Calu3 (cell line): Measurements from ENCODE around the gene TENM3. TPM values are rescaled to one million over a fixed set of nuclear protein-coding genes. Genes with fewer than 3 reads are reported as not detected.

ENCODE experiments used
- BruUV-seq: library from RNA; stranded (reverse); fragments of 400-500 nt; replicated peaks from 2 replicates; lab custom pipeline; 2021; lab: Mats Ljungman, UMichigan
- CTCF ChIA-PET: fragments of 300-600 bp; sonication (Branson Sonifier 250); formaldehyde crosslinking; loops from one replicate; lab custom pipeline; 2022; ENCODE audit warnings: antibody characterized with exemption; lab: Charles Lee
- DNase-seq: peaks from one replicate; pipeline ENCODE4 v3.0.0; 2022
- H3K27ac Mint-ChIP-seq: one replicate; pipeline ENCODE4 v1.8.0; 2022; ENCODE audit warnings: mixed read lengths; ENCODE audit not compliant: unreplicated experiment
- H3K27me3 Mint-ChIP-seq: one replicate; pipeline ENCODE4 v1.8.0; 2022; ENCODE audit warnings: mixed read lengths; ENCODE audit not compliant: unreplicated experiment
- H3K36me3 Mint-ChIP-seq: one replicate; pipeline ENCODE4 v1.8.0; 2022; ENCODE audit warnings: mild to moderate bottlenecking, moderate library complexity, mixed read lengths; ENCODE audit not compliant: insufficient read depth, unreplicated experiment
- H3K4me1 Mint-ChIP-seq: one replicate; pipeline ENCODE4 v1.8.0; 2022; ENCODE audit warnings: mild to moderate bottlenecking, low read depth, mixed read lengths; ENCODE audit not compliant: unreplicated experiment
- H3K4me3 Mint-ChIP-seq: one replicate; pipeline ENCODE4 v1.8.0; 2022; ENCODE audit warnings: mild to moderate bottlenecking, low read depth, moderate library complexity, mixed read lengths; ENCODE audit not compliant: unreplicated experiment
- H3K9me3 Mint-ChIP-seq: one replicate; pipeline ENCODE4 v1.8.0; 2022; ENCODE audit warnings: low read depth, mixed read lengths; ENCODE audit not compliant: unreplicated experiment
- intact Hi-C: fragments of 100-400 bp; cut with micrococcal nuclease; formaldehyde crosslinking; loops from one replicate; pipeline ENCODE4 v1.10.0; 2022; ENCODE audit not compliant: unreplicated experiment
- total RNA-seq: library from RNA; stranded (reverse); gene quantifications from 2 replicates; pipeline ENCODE4 v1.2.3, GENCODE V29; 2022
- TF ChIP-seq, protein P1 (sequence below): fragments of 200-600 bp; IDR thresholded peaks from one replicate; pipeline ENCODE4 v1.8.0; 2022; ENCODE audit warnings: antibody characterized with exemption; ENCODE audit not compliant: unreplicated experiment

Gene TENM3
- total RNA-seq, 1 experiment from 2014 or later: 5.9 TPM

DNA sequence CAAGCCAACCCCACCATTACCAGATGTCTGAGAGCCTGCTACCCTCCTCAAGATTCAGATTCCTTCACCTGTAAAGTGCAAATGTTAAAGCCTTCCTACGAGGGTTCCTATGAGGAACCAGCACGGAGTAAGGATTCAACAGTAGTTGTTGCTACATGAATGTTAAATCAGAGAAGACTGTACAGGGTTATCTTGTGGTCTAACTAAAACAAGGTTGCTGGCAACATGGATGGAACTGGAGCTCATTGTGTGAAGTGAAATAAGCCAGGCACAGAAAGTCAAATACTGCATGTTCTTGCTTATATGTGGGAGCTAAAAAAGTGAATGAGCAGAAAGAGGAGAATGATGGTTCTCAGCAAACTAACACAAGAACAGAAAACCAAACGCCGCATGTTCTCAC is 435.4 kb downstream of the TENM3 start:
- BruUV-seq: no TSS peak
- H3K4me1 Mint-ChIP-seq: no peaks in the 10 kb centered on the region
- no peak overlapping the region for H3K4me3 Mint-ChIP-seq
- CTCF ChIA-PET: no interaction called here
- no peaks in the 10 kb centered on the region for H3K27me3 Mint-ChIP-seq
- no peak for DNase-seq
- H3K27ac Mint-ChIP-seq: no peak overlapping the region
- H3K36me3 Mint-ChIP-seq: no peaks in the 10 kb centered on the region
- no peaks in the 10 kb centered on the region for H3K9me3 Mint-ChIP-seq
- intact Hi-C loops: no loop called here
- TF ChIP-seq, protein P1, sequence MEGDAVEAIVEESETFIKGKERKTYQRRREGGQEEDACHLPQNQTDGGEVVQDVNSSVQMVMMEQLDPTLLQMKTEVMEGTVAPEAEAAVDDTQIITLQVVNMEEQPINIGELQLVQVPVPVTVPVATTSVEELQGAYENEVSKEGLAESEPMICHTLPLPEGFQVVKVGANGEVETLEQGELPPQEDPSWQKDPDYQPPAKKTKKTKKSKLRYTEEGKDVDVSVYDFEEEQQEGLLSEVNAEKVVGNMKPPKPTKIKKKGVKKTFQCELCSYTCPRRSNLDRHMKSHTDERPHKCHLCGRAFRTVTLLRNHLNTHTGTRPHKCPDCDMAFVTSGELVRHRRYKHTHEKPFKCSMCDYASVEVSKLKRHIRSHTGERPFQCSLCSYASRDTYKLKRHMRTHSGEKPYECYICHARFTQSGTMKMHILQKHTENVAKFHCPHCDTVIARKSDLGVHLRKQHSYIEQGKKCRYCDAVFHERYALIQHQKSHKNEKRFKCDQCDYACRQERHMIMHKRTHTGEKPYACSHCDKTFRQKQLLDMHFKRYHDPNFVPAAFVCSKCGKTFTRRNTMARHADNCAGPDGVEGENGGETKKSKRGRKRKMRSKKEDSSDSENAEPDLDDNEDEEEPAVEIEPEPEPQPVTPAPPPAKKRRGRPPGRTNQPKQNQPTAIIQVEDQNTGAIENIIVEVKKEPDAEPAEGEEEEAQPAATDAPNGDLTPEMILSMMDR: no peak

DNA sequence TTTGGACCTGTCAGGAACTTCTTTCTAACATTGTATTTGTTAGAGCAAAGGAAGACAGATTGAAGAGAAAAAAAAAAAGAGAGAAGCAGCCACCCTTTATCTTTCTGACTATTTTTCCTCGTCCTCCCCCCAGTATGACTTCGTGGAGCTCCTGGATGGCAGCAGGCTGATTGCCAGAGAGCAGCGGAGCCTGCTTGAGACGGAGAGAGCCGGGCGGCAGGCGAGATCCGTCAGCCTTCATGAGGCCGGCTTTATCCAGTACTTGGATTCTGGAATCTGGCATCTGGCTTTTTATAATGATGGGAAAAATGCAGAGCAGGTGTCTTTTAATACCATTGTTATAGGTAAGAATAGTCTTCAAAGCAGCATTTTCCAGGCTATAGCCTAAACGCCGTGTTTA is 436.3 kb downstream of the TENM3 start:
- H3K9me3 Mint-ChIP-seq: no peaks in the 10 kb centered on the region
- DNase-seq: no peak
- H3K4me1 Mint-ChIP-seq: no peaks in the 10 kb centered on the region
- H3K27me3 Mint-ChIP-seq: no peaks in the 10 kb centered on the region
- H3K27ac Mint-ChIP-seq: no peak overlapping the region
- TF ChIP-seq, protein P1: no peak
- H3K4me3 Mint-ChIP-seq: no peak overlapping the region
- CTCF ChIA-PET: no interaction called here
- BruUV-seq: no TSS peak
- no peaks in the 10 kb centered on the region for H3K36me3 Mint-ChIP-seq
- intact Hi-C loops: no loop called here

DNA sequence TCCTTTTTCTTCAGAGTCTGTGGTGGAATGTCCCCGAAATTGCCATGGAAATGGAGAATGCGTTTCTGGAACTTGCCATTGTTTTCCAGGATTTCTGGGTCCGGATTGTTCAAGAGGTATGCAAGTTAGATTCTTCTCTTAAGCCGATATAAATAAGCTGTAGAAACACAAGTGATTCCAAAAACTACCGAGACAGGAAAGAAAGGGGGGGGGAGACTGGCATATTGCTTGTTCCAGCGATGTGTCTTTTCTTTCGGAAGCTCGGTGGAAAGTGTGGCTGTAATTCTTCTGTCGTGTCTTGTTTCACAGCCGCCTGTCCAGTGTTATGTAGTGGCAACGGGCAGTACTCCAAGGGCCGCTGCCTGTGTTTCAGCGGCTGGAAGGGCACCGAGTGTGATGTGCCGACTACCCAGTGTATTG is 437.0 kb downstream of the TENM3 start:
- no peak overlapping the region for H3K4me3 Mint-ChIP-seq
- intact Hi-C loops: no loop called here
- no peaks in the 10 kb centered on the region for H3K9me3 Mint-ChIP-seq

DNA sequence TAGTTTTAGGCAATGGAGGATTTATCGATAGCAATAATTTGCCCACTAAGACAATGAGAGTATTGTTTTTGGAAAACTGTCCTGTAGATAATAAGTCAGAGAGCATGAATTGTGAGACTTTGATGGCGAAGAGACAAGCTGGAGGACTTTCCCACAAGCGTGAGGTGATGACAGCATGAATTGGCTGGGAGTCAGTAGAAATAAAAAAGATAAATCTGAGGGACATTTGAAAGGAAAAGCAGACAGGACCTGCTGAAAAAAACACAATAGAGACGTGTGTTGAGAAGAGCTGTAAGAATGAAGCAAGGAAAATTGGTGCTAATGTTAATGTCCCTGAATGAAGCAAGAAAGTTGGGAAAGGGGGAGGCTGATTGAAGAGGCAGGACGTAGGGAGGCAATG is 440.5 kb downstream of the TENM3 start:
- TF ChIP-seq, protein P1: no peak
- DNase-seq: no peak
- H3K4me1 Mint-ChIP-seq: no peaks in the 10 kb centered on the region
- no TSS peak for BruUV-seq
- H3K9me3 Mint-ChIP-seq: no peaks in the 10 kb centered on the region
- H3K27me3 Mint-ChIP-seq: no peaks in the 10 kb centered on the region
- no peak overlapping the region for H3K27ac Mint-ChIP-seq
- no peak overlapping the region for H3K4me3 Mint-ChIP-seq
- CTCF ChIA-PET: interaction anchor here (0.7 kb wide), 1 partner anchor 341 kb away, joined by 3 read pairs; no protein-coding TSS in a partner anchor
- H3K36me3 Mint-ChIP-seq: no peaks in the 10 kb centered on the region
- intact Hi-C loops: no loop called here

More for the DNA sequence above, 437.0 kb downstream of the TENM3 start:
- Mint-ChIP-seq H3K36me3 (no peaks in the 10 kb centered on the region), H3K27me3 (no peaks in the 10 kb centered on the region), H3K27ac (no peak overlapping the region), H3K4me1 (no peaks in the 10 kb centered on the region)
- TF ChIP-seq, protein P1: no peak
- BruUV-seq: no TSS peak
- CTCF ChIA-PET: no interaction called here
- no peak for DNase-seq
